GM21576 (cell line): ENCODE measurements around the gene SLC6A11.

Experiments used
- ATAC-seq: cut with Tn5 transposase; IDR thresholded peaks from one replicate; pipeline ENCODE4 v1.9.1; 2021; ENCODE audit warnings: mild to moderate bottlenecking, moderate library complexity; ENCODE audit not compliant: unreplicated experiment

Gene SLC6A11

GRCh38 chr3:10883478-10884234 is 67.6 kb downstream of the SLC6A11 start:
- ATAC-seq, result no peak

DNA sequence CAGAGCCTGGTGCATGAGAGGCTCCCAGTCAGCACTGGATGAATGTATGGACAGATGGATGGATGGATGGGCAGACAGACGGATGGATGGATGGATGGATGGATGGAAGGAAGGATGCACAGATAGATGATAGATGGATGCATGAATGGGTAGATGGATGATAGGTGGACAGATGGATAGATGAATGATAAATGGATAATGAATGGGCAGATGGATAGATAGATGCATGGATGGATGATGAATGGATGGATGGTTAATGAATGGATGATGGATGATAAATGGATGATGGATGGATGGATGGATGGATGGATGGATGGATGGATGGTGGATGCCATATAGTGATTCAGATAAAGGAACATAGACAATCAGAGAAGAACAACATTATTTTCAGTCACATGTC is 71.0 kb downstream of the SLC6A11 start:
- no peak for ATAC-seq

- no peak for ATAC-seq
These were observed 72.6 kb downstream of the SLC6A11 start for GRCh38 chr3:10888518-10889090.

DNA sequence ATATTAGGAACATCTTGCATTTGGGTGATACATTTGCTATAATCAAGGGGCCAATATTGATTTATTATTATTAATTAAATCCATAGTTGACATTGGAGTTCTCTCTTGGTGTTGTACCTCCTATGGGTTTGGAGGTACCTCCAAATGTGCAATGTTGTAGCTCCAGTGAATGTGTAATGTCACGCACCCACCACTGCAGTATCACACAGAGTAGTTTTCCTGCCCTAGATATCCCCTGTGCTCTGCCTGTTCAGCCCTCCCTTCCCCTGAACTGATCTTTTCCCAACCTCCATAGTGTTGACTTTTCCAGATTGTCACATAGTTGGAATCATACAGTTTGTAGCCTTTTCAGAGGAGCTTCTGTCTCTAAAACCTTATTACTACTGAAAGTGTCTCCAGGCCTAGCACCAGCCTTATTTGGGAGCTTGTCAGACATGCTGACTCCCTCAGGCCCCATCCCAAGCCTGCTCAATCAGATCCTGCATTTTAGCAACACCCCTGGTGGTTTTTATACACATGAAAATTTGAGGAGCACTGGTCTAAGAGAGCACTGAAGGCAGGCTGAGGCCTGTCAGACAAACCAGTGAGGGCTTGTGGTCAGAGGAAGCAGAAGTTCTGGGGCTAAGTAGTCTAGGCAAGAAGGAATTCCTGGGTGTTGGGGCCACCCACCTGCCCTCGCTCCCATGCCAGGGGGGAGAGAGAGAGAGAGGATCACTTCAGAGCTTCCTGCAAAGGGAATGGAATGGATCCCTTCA is 73.4 kb downstream of the SLC6A11 start:
- ATAC-seq, result no peak

- ATAC-seq, result no peak
These were observed 74.6 kb downstream of the SLC6A11 start for GRCh38 chr3:10890665-10891064.

- ATAC-seq, result no peak
These were observed 76.6 kb downstream of the SLC6A11 start for GRCh38 chr3:10892622-10893021.

- ATAC-seq, result no peak
These were observed 85.4 kb downstream of the SLC6A11 start for GRCh38 chr3:10901296-10901945.

DNA sequence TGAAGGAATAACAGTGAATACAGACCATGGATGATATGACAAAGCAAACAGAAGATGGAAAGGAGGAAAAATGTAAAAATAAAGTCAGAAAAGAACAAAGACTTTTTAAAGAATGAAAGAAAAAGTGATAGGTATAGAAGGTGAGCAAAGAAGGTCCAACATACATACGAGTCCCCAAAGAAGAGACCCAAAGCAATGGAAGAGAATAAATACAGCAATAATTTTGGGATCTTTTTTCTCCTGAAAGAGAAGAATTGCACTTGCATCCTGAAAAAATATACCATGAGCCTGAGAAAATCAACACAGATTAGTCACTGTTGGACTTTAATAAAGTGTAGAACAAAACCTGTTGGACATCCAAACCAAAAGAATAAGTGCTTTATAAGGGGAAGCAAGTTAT is 91.2 kb downstream of the SLC6A11 start:
- ATAC-seq, result no peak

GRCh38 chr3:10910367-10910766 is 94.3 kb downstream of the SLC6A11 start:
- no peak for ATAC-seq

- no peak for ATAC-seq
These were observed 95.4 kb downstream of the SLC6A11 start for GRCh38 chr3:10911350-10912002.

DNA sequence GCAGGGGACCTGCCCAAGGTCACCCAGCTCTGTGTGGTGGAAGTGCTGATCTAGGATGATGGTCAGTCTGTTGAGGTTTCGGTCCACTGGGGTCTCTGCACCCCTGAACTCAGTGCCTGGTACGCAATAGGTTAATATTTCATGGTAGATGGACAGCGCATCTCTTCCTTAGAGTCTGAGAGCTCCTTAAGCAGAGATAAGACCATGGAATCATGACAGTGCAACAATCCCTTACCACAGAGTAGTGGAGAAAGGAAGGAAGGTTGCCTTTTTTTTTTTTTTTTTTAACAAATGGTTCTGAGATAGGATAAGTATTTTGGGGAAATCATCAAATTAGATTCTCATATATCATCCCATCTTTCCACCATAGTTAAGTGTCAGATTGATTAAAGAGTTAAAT is 96.8 kb downstream of the SLC6A11 start:
- no peak for ATAC-seq

DNA sequence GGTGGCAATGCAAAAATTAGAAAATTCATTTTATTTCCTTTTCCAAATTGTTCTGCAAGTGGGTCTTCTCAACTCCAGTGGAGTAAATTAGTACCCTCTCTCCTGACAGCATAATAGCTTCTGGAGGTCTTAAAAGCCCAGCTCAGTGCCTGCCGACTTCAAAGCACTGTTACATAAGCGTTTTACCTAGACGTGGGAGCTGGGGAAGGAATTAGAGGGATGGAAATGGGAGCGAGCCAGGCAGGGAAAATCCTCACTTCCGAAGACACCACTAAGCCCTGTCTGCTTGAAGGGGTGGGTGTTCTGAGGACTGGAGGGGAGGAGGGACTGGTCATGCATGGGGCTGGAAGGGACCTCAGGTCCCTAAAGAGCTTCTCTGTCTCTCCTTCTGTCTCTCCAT is 99.3 kb downstream of the SLC6A11 start:
- no peak for ATAC-seq

DNA sequence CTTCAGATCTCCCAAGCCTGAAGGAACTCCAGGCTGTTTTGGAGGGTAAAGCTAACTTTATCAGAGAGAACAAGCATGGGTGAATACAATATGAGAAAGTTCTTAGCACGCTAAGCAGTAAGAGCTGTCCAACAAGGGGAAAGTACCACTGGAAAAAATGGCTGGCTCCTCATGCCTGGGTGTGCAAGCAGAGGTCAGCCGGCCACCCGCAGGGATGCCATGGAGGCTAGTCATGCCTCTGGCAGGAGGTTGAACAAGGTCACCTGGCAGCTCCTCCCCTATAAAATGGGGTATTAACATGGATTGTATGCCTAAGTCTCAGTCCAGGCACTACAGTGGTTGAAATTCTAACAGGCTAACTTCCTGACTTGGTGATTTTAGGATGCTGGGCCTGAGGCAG is 101.1 kb downstream of the SLC6A11 start:
- no peak for ATAC-seq

- ATAC-seq, result no peak
These were observed 102.0 kb downstream of the SLC6A11 start for GRCh38 chr3:10918011-10918410.

GRCh38 chr3:10919636-10920035 is 103.6 kb downstream of the SLC6A11 start:
- no peak for ATAC-seq

DNA sequence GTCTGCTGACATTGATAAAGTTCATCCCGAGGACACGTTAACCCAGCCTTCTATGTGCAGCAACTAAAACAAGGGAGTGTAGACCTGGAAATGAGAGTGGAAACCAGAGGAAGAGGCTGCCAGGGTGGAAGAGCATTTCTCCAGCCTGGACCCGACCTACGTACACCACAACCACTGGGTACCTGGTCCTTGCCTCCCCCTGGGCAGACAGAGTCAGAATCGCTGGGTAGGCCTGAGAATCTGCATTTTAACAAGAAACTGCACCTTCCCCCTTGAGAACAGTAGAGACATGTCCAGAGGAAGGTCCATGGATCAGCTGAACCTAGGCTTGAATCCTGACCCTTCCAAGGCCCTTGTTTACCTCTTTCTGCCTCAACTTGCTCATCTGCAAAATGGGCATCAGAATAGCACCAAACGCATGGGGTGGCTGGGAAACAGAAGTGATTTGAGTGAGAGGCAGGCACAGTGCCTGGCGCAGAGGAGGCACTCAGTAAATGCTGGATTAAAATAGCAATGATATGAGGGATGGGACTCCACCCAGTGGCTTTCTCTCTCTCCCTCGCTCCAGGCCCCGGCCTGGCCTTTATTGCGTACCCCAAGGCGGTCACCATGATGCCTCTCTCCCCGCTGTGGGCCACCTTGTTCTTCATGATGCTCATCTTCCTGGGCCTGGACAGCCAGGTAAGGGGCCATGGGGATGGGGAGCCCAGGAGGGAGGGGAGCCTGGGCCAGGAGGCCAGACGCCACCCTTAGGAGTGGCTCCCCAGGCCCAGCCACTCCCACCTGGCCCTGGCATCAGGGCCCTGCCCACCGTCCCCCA is 109.6 kb downstream of the SLC6A11 start:
- ATAC-seq, result no peak

- ATAC-seq, result no peak
These were observed 110.3 kb downstream of the SLC6A11 start for GRCh38 chr3:10926256-10926810.

DNA sequence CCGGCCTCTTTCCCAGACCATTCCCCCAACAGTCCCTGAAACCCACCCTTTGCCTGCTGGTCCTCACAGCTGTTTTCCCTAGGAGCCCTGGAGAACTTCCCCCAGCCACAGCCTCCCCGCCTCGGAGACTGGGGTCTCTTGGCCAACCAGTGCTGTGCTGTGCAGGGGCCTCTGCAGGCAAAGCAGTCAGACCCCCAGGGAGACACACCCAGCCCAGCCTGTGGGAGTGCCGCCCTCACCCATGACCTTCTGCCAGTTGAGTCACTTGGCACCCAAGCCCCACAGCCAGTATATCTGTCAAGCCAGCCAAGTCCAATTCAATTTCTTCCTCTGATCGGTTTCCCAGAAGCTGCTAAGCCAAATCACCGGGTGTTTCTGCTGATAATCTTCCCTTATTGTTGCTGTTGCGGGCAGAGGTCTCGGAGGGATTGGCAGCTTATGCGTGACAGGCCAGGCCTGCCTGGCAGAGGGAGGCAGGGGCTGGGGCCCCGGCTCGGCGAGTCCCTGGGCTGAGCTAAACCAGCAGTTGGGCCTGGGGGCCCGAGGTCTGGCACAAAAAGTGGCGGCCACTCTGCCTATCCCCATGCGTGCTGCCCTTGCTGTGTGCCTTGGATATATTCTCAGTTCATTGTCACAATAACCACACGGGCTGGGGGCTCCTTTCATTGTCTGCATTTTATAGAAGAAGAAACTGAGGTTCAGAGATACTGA is 110.9 kb downstream of the SLC6A11 start:
- no peak for ATAC-seq

- ATAC-seq, result no peak
These were observed 111.5 kb downstream of the SLC6A11 start for GRCh38 chr3:10927551-10927950.
